GM12878 (cell line): ENCODE results near the gene RARS1. TPM values are rescaled to one million over a fixed set of nuclear protein-coding genes. Genes with fewer than 3 reads are reported as not detected.

Experiments used
- ATF2 ChIP-seq: IDR thresholded peaks from 2 replicates; pipeline ENCODE4 v1.6.1; 2012; ENCODE audit warnings: low read length, inconsistent platforms
- BACH1 ChIP-seq: fragments of 450-650 bp; IDR thresholded peaks from 2 replicates; pipeline ENCODE4 v1.6.1; 2017; ENCODE audit warnings: mild to moderate bottlenecking, borderline replicate concordance
- CUX1 ChIP-seq: IDR thresholded peaks from 2 replicates; pipeline ENCODE4 v1.6.1; 2012; ENCODE audit warnings: improper control_type of control experiment, low read depth, low read length; ENCODE audit not compliant: insufficient replicate concordance
- DPF2 ChIP-seq: fragments of 450-650 bp; IDR thresholded peaks from 2 replicates; pipeline ENCODE4 v1.6.1; 2017; ENCODE audit warnings: mild to moderate bottlenecking
- EED ChIP-seq: sonication (generic); IDR thresholded peaks from 2 replicates; pipeline ENCODE4 v1.6.1; 2016; ENCODE audit warnings: antibody characterized with exemption, low read depth
- EGR1 ChIP-seq, 2 experiments: IDR thresholded peaks; 1 replicate in 1 of 2; 2 replicates in 1 of 2; pipeline ENCODE4 v1.6.1; 2011 to 2012; ENCODE audit warnings: low read depth in 2 of 2, low read length in 2 of 2, borderline replicate concordance in 1 of 2, mild to moderate bottlenecking in 1 of 2, moderate library complexity in 1 of 2
- GABPA ChIP-seq: IDR thresholded peaks from 2 replicates; pipeline ENCODE4 v1.6.1; 2014; ENCODE audit warnings: antibody characterized with exemption, low read depth, mild to moderate bottlenecking, inconsistent platforms
- NBN ChIP-seq: fragments of 450-650 bp; IDR thresholded peaks from 2 replicates; pipeline ENCODE4 v1.6.1; 2016
- RB1 ChIP-seq: fragments of 450-650 bp; formaldehyde crosslinking; IDR thresholded peaks from 2 replicates; pipeline ENCODE4 v1.6.1; 2017; ENCODE audit warnings: mild to moderate bottlenecking, borderline replicate concordance
- RELB ChIP-seq: fragments of 450-650 bp; IDR thresholded peaks from 2 replicates; pipeline ENCODE4 v1.6.1; 2017; ENCODE audit warnings: low read depth, mild to moderate bottlenecking, moderate library complexity
- RFX5 ChIP-seq: IDR thresholded peaks from 2 replicates; pipeline ENCODE4 v1.6.1; 2011; ENCODE audit warnings: low read depth, low read length, improper control_type of control experiment
- SREBF1 ChIP-seq: IDR thresholded peaks from 2 replicates; pipeline ENCODE4 v1.6.1; 2012; ENCODE audit warnings: mild to moderate bottlenecking, low read length
- TCF3 ChIP-seq: IDR thresholded peaks from 2 replicates; pipeline ENCODE4 v1.6.1; 2012; ENCODE audit warnings: low read depth, mild to moderate bottlenecking, low read length, borderline replicate concordance; ENCODE audit not compliant: insufficient read depth
- TCF7 ChIP-seq: IDR thresholded peaks from 2 replicates; pipeline ENCODE4 v1.6.1; 2014; ENCODE audit warnings: antibody characterized with exemption, borderline replicate concordance
- YY1 ChIP-seq: IDR thresholded peaks from 2 replicates; pipeline ENCODE4 v1.6.1; 2011; ENCODE audit warnings: low read depth, mild to moderate bottlenecking, low read length
- ZBTB33 ChIP-seq: fragments of 450-650 bp; IDR thresholded peaks from 2 replicates; pipeline ENCODE4 v1.6.1; 2017; ENCODE audit warnings: mild to moderate bottlenecking
- polyA plus RNA-seq, 11 experiments: library from polyadenylated mRNA; depleted of rRNA in 4 of 11; unstranded in 6 of 11; stranded (reverse) in 5 of 11; fragments of >200 nt; fragmentation: Nextera tagmentation in 4 of 11; fragmentation: Illumina TruSeq in 1 of 11; extraction: Ambion mirVana in 4 of 11; extraction: Trizol in 1 of 11; gene quantifications; 1 replicate in 1 of 11; 2 replicates in 10 of 11; pipeline versions ENCODE4 v1.2.1 to v1.2.3, GENCODE V29; 2011 to 2016; ENCODE audit warnings: inconsistent platforms in 2 of 11, missing spikeins in 2 of 11, low read depth in 1 of 11
- total RNA-seq, 4 experiments: library from RNA; depleted of rRNA in 3 of 4; stranded (reverse); fragments of >200 nt in 3 of 4; fragmentation: Illumina TruSeq in 1 of 4; extraction: Trizol in 1 of 4; gene quantifications; 2 replicates each; pipeline versions ENCODE4 v1.2.1 to v1.2.3, GENCODE V29; 2013 to 2021
- TF ChIP-seq, protein P1 (sequence below): fragments of 150-350 bp; IDR thresholded peaks from 2 replicates; pipeline ENCODE4 v1.6.1; 2014; ENCODE audit warnings: mild to moderate bottlenecking, low read depth, low read length

The RARS1 gene
- total and polyA plus RNA-seq, 10 of the 15 experiments (the other 5 are each of a cell fraction or from before 2014, with no cell fraction given), result 80.5 to 127 (median 105) TPM

DNA sequence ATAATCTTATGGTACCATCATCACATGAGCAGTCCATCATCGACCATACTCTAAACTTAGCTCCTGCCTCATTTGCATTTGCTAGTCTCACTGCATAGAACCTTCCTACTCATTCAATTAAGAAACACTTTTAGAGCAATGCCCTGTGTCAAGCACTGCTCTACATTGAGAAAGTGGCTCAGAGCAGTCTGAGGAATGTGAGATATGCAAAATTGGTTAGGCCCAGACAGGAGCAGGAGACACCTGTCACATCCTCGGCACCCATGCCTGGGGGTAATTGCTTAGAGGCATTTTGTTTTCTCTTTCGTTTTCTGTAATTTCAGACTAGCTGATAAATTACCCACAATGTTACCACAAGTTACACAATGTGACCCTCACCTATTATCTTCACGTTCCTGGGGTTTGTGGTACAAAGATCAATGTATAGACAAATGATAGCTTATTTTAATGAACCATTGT lies 4.9 kb upstream of the RARS1 start (continued):
- TF ChIP-seq CUX1 (peak; percentile 88), BACH1 (no peak), ATF2 (0 out of 2 replicates have a peak, but pooled peaks have one; percentile 50), TCF3 (peak; percentile 58; the same call in 1 of the 2 replicates), GABPA (no peak), TCF7 (no peak), EGR1 (IDR thresholded peaks at IDR 0.05; ENCODE audit: borderline replicate concordance in 1 of 2, low read depth in 2 of 2, low read length in 2 of 2) (no peak), EED (no peak), ZBTB33 (no peak), YY1 (no peak), RB1 (no peak), SREBF1 (no peak), RFX5 (no peak), NBN (0 out of 2 replicates have a peak, but pooled peaks have one; percentile 24), DPF2 (peak; percentile 40; the same call in 1 of the 2 replicates), RELB (peak; percentile 61; the same call in 1 of the 2 replicates)
- TF ChIP-seq, protein P1, sequence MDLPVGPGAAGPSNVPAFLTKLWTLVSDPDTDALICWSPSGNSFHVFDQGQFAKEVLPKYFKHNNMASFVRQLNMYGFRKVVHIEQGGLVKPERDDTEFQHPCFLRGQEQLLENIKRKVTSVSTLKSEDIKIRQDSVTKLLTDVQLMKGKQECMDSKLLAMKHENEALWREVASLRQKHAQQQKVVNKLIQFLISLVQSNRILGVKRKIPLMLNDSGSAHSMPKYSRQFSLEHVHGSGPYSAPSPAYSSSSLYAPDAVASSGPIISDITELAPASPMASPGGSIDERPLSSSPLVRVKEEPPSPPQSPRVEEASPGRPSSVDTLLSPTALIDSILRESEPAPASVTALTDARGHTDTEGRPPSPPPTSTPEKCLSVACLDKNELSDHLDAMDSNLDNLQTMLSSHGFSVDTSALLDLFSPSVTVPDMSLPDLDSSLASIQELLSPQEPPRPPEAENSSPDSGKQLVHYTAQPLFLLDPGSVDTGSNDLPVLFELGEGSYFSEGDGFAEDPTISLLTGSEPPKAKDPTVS, result no peak
